Activated CD8-positive, alpha-beta T cell treated with anti-CD3 and anti-CD28 coated beads, Interleukin-2, amount 10 ng/mL, durations not matched to agents 7 days and 5 days (primary cell): Measurements from ENCODE around the gene HTRA3. TPM values are rescaled to one million over a fixed set of nuclear protein-coding genes. Genes with fewer than 3 reads are reported as not detected.

Experiments
- ATAC-seq: fragments of 150-1000 bp; cut with Tn5 transposase; one replicate; pipeline ENCODE4 v1.10.0; 2021; ENCODE audit warnings: moderate library complexity
- CTCF ChIA-PET: fragments of 350-600 bp; sonication (Branson Sonifier 250); formaldehyde crosslinking; loops from one replicate; lab custom pipeline; 2021; ENCODE audit warnings: antibody characterized with exemption; lab: Charles Lee
- POLR2A ChIA-PET: fragments of 350-600 bp; sonication (Branson Sonifier 250); formaldehyde crosslinking; loops from one replicate; lab custom pipeline; 2021; ENCODE audit warnings: antibody characterized with exemption; lab: Charles Lee
- DNase-seq: peaks from one replicate; pipeline ENCODE4 v3.0.0-alpha.2; 2020
- H3K27ac Mint-ChIP-seq: one replicate; pipeline ENCODE4 v1.8.0; 2021; ENCODE audit warnings: mild to moderate bottlenecking, mixed read lengths
- H3K27me3 Mint-ChIP-seq: one replicate; pipeline ENCODE4 v1.8.0; 2021; ENCODE audit warnings: low read depth, mixed read lengths
- H3K36me3 Mint-ChIP-seq: one replicate; pipeline ENCODE4 v1.8.0; 2021; ENCODE audit warnings: low read depth, mixed read lengths
- H3K4me1 Mint-ChIP-seq: one replicate; pipeline ENCODE4 v1.8.0; 2021; ENCODE audit warnings: low read depth, mixed read lengths
- H3K4me3 Mint-ChIP-seq: one replicate; pipeline ENCODE4 v1.8.0; 2021; ENCODE audit warnings: mild to moderate bottlenecking, mixed read lengths
- H3K9me3 Mint-ChIP-seq: one replicate; pipeline ENCODE4 v1.8.0; 2022; ENCODE audit warnings: mixed read lengths; ENCODE audit not compliant: insufficient read depth
- total RNA-seq, 2 experiments: library from RNA; stranded (reverse); gene quantifications; one replicate each; pipeline ENCODE4 v1.2.3, GENCODE V29; 2021

HTRA3 gene
- total RNA-seq, 2 experiments from 2014 or later = not detected

DNA sequence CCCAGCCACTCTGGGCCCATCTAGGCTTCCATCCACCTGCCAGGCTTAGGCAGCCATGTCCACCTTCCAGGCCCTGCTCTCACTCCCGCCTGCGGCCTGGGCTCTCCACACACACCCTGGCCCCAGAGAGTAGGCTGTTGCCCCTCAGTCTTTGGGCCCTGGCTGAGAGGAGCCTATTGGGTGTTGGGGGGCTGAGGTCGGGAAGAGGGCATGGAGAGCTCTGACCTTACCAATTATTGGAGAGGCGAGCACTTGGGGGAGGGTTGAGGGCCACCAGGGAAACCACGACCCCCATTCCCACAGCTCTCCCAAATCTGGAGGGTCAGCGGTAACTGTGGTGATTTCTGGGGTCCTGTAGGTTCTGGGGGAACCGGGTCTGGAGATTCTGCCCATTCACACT, 38.2 kb downstream of the HTRA3 start:
- CTCF ChIA-PET = no interaction called here
- H3K27ac Mint-ChIP-seq = no peak overlapping the region
- no peak for ATAC-seq
- H3K9me3 Mint-ChIP-seq = no peaks in the 10 kb centered on the region
- no peaks in the 10 kb centered on the region for H3K36me3 Mint-ChIP-seq
- POLR2A ChIA-PET = no interaction called here
- H3K27me3 Mint-ChIP-seq = no peaks in the 10 kb centered on the region
- no peaks in the 10 kb centered on the region for H3K4me1 Mint-ChIP-seq
- H3K4me3 Mint-ChIP-seq = no peak overlapping the region
- no peak for DNase-seq

GRCh38 chr4:8308144-8308543, 38.6 kb downstream of the HTRA3 start:
- no peaks in the 10 kb centered on the region for H3K27me3 Mint-ChIP-seq
- POLR2A ChIA-PET = no interaction called here
- no peaks in the 10 kb centered on the region for H3K9me3 Mint-ChIP-seq
- H3K36me3 Mint-ChIP-seq = no peaks in the 10 kb centered on the region
- CTCF ChIA-PET = no interaction called here
- DNase-seq = no peak
- no peak overlapping the region for H3K4me3 Mint-ChIP-seq
- no peaks in the 10 kb centered on the region for H3K4me1 Mint-ChIP-seq
- no peak for ATAC-seq
- H3K27ac Mint-ChIP-seq = no peak overlapping the region

- Mint-ChIP-seq H3K4me1 (no peaks in the 10 kb centered on the region), H3K4me3 (no peak overlapping the region), H3K36me3 (no peaks in the 10 kb centered on the region), H3K27ac (no peak overlapping the region), H3K9me3 (no peaks in the 10 kb centered on the region), H3K27me3 (peaks cover 2% of the 10 kb centered on the region)
- POLR2A ChIA-PET = no interaction called here
- CTCF ChIA-PET = no interaction called here
- DNase-seq (no peak), ATAC-seq (no peak)
These were observed 39.6 kb downstream of the HTRA3 start for GRCh38 chr4:8308856-8309771.

GRCh38 chr4:8310306-8310705, 40.8 kb downstream of the HTRA3 start:
- peaks cover 2% of the 10 kb centered on the region for H3K27me3 Mint-ChIP-seq
- H3K4me3 Mint-ChIP-seq = no peak overlapping the region
- H3K36me3 Mint-ChIP-seq = no peaks in the 10 kb centered on the region
- H3K9me3 Mint-ChIP-seq = no peaks in the 10 kb centered on the region
- no peak for DNase-seq
- POLR2A ChIA-PET = interaction anchor here (1.2 kb wide), 1 partner anchor 56 kb away, joined by 3 read pairs; no protein-coding TSS in a partner anchor
- CTCF ChIA-PET = no interaction called here
- no peak overlapping the region for H3K27ac Mint-ChIP-seq
- no peak for ATAC-seq
- no peaks in the 10 kb centered on the region for H3K4me1 Mint-ChIP-seq

GRCh38 chr4:8311101-8312068, 41.8 kb downstream of the HTRA3 start:
- no peaks in the 10 kb centered on the region for H3K36me3 Mint-ChIP-seq
- H3K9me3 Mint-ChIP-seq = no peaks in the 10 kb centered on the region
- H3K4me1 Mint-ChIP-seq = no peaks in the 10 kb centered on the region
- ChIA-PET CTCF (no interaction called here), POLR2A (interaction anchor here (0.6 to 1.2 kb wide), 2 partner anchors 49 to 55 kb away, joined by 3 read pairs; no protein-coding TSS in a partner anchor)
- DNase-seq (no peak), ATAC-seq (no peak)
- no peak overlapping the region for H3K27ac Mint-ChIP-seq
- no peak overlapping the region for H3K4me3 Mint-ChIP-seq
- peaks cover 2% of the 10 kb centered on the region for H3K27me3 Mint-ChIP-seq

- Mint-ChIP-seq H3K9me3 (no peaks in the 10 kb centered on the region), H3K4me3 (no peak overlapping the region), H3K36me3 (no peaks in the 10 kb centered on the region), H3K27me3 (peaks cover 2% of the 10 kb centered on the region), H3K4me1 (no peaks in the 10 kb centered on the region), H3K27ac (no peak overlapping the region)
- ATAC-seq (no peak), DNase-seq (no peak)
- ChIA-PET CTCF (no interaction called here), POLR2A (interaction anchor here (0.6 kb wide), 1 partner anchor 48 kb away, joined by 3 read pairs; no protein-coding TSS in a partner anchor)
These were observed 42.5 kb downstream of the HTRA3 start for GRCh38 chr4:8312069-8312445.

- H3K4me3 Mint-ChIP-seq = no peak overlapping the region
- H3K27me3 Mint-ChIP-seq = peaks cover 2% of the 10 kb centered on the region
- DNase-seq (no peak), ATAC-seq (no peak)
- no peaks in the 10 kb centered on the region for H3K4me1 Mint-ChIP-seq
- H3K9me3 Mint-ChIP-seq = no peaks in the 10 kb centered on the region
- ChIA-PET CTCF (no interaction called here), POLR2A (no interaction called here)
- no peaks in the 10 kb centered on the region for H3K36me3 Mint-ChIP-seq
- no peak overlapping the region for H3K27ac Mint-ChIP-seq
These were observed 43.4 kb downstream of the HTRA3 start for GRCh38 chr4:8312976-8313375.

- Mint-ChIP-seq H3K4me3 (no peak overlapping the region), H3K27me3 (peaks cover 2% of the 10 kb centered on the region), H3K9me3 (no peaks in the 10 kb centered on the region), H3K27ac (no peak overlapping the region), H3K36me3 (no peaks in the 10 kb centered on the region), H3K4me1 (no peaks in the 10 kb centered on the region)
- CTCF ChIA-PET = no interaction called here
- DNase-seq = no peak
- ATAC-seq = no peak
- POLR2A ChIA-PET = no interaction called here
These were observed 45.2 kb downstream of the HTRA3 start for GRCh38 chr4:8314691-8315255.

DNA sequence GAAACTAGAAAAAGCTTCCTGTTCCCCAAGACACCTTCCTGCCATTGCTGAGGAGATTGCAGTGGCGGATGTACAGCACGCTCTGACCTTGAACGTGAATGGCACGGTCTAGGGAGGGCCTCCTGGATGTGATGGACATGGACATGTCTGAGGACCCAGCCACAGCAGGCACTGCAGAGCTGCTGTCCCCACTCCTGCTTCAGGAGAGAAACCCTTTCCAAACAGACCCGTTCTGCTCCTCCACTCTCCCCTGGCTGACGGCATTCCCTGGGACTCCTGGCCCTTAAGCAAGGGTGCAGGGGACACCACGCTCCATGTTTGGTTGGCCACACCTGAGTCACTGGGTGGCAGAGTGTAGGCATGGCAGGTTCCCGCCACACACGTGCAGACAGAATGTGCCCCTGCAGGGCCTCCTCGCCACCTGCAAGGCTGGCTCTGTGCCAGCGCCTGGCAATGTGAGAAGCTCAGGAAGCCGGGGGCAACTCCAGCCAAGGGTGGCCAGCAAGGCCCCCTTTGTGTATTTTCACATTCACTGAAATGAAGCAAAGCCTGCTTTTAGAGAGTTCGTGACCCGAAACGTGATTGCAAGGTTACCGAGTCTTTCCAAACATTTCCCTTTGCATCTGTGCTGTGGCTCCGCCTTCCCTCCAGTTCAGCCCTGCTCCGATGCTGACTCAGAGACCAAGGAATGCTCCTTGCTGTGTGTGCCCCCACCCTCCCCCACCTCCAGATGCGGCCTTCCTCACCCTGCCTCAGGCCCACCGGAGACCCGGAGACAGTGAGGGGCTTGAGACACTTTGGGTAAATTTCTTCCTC, 46.1 kb downstream of the HTRA3 start:
- no peak overlapping the region for H3K27ac Mint-ChIP-seq
- no peak overlapping the region for H3K4me3 Mint-ChIP-seq
- no peaks in the 10 kb centered on the region for H3K9me3 Mint-ChIP-seq
- no peaks in the 10 kb centered on the region for H3K4me1 Mint-ChIP-seq
- no peak for DNase-seq
- H3K36me3 Mint-ChIP-seq = no peaks in the 10 kb centered on the region
- POLR2A ChIA-PET = no interaction called here
- ATAC-seq = no peak
- H3K27me3 Mint-ChIP-seq = peaks cover 2% of the 10 kb centered on the region
- CTCF ChIA-PET = no interaction called here

DNA sequence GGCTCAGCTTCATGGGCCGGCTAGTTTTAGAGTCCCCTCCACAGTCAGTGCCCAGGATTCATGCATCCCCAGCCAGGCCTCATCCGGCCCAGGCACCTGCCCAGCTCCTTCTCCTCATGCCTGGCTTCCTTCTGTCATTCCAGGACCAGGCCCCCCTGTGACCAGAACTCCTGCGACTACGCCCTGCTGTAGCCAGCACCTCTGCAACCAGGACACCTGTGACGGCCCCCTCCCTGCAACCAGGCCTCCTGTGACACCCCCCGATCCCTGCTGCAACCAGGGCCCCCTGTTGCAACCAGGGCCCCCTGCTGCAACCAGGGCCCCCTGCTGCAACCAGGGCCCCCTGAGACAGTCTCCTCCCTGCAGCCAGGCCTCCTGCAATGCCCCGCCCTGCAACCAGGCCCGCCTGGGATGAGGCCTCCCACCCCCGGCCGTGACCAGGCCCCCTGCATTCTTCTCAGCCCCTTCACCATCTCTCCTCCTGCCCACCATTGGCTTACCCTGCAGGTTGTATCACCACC, 46.8 kb downstream of the HTRA3 start:
- Mint-ChIP-seq H3K9me3 (no peaks in the 10 kb centered on the region), H3K4me1 (no peaks in the 10 kb centered on the region), H3K27ac (no peak overlapping the region), H3K4me3 (no peak overlapping the region), H3K27me3 (peaks cover 2% of the 10 kb centered on the region), H3K36me3 (no peaks in the 10 kb centered on the region)
- ChIA-PET CTCF (no interaction called here), POLR2A (no interaction called here)
- DNase-seq (no peak), ATAC-seq (no peak)

DNA sequence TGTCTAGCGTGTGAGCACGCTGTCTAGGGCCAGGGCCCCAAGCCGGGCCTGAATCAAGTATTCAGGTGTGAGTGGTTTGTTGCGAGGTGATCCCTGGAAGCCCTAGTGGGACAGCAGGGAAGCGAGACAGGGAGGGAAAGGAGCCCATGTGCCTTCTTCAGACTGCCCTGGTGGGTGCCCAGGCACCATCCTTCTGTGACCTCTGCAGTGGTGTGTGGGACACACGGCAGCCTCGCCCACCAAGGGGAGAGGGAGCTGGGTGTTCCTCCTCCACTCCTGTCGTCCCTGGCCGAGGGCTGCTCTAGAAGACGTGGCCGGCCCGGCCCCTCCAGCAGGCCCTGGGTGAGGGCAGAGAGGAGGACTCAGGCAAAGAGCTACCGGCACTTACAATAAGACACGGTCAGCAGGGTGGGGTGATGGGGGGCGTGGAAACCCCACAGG, 47.4 kb downstream of the HTRA3 start:
- ATAC-seq = no peak
- H3K27me3 Mint-ChIP-seq = peaks cover 2% of the 10 kb centered on the region
- no peaks in the 10 kb centered on the region for H3K4me1 Mint-ChIP-seq
- DNase-seq = no peak
- H3K9me3 Mint-ChIP-seq = no peaks in the 10 kb centered on the region
- ChIA-PET POLR2A (no interaction called here), CTCF (no interaction called here)
- no peaks in the 10 kb centered on the region for H3K36me3 Mint-ChIP-seq
- no peak overlapping the region for H3K27ac Mint-ChIP-seq
- no peak overlapping the region for H3K4me3 Mint-ChIP-seq
